ENCODE results near the gene BID.

DNA sequence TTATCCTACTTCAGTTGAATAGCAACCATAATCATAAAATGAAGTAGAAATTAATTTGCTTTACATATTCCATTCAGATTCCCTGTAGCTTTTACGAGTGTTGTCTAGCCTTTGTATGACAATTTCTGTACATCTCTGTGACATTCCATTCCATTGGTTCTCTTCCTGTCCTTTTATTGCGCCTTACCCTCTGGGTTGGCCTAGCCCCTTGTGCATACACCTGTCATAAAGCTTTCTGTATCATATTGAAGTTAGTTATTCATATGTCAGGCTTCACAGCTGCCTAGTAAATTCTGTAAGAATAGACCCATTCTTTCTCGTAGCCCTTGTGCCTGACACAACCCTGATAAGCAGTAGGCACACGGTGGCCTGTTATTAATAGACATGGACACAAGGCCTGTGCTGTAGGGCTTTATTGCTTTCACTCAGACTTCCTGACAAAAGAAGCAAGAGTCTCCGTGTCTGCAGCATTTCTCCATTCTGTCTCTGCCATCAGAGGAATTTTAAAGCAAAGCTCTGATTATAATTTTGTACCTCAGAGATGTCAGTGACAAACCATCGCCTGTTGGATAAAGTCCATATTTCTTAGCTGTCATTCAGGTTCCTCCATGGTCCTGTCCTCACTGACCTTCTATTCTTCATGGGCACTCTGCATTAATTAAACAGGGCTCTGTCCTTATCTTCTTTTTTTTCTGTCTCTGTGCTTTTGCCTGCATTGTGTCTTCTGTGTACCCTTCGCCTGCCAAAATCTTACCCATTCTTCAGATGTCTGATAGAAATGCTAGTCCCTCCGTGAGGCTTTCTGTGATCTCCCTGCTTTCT is 49.4 kb downstream of the BID start:
- no peak for TF ChIP-seq POLR2A (IDR thresholded peaks at IDR 0.05; ENCODE audit: low read length)
- no peak for TF ChIP-seq GATA1 (IDR thresholded peaks at IDR 0.05; ENCODE audit: low read depth, low read length)
